Hematopoietic multipotent progenitor cell treated with erythropoietin and hydrocortisone succinate and interleukin-3 and kit ligand, for 15 days (in vitro differentiated cells): ENCODE measurements around the gene DENND1C.
"Not testable (repeated sequence)": the region's sequence is repeated elsewhere in the genome, so short reads cannot be mapped to it uniquely, and the experiment has no call there.

Experiments
- DNase-seq: peaks from one replicate; pipeline ENCODE4 v3.0.0-alpha.2; 2015; ENCODE audit warnings: low spot score

Gene DENND1C

GRCh38 chr19:6509118-6509971 is 27.8 kb upstream of the DENND1C start:
- no peak for DNase-seq

- DNase-seq = not testable (repeated sequence)
Observed at GRCh38 chr19:6508028-6508771, 26.6 kb upstream of the DENND1C start.

DNA sequence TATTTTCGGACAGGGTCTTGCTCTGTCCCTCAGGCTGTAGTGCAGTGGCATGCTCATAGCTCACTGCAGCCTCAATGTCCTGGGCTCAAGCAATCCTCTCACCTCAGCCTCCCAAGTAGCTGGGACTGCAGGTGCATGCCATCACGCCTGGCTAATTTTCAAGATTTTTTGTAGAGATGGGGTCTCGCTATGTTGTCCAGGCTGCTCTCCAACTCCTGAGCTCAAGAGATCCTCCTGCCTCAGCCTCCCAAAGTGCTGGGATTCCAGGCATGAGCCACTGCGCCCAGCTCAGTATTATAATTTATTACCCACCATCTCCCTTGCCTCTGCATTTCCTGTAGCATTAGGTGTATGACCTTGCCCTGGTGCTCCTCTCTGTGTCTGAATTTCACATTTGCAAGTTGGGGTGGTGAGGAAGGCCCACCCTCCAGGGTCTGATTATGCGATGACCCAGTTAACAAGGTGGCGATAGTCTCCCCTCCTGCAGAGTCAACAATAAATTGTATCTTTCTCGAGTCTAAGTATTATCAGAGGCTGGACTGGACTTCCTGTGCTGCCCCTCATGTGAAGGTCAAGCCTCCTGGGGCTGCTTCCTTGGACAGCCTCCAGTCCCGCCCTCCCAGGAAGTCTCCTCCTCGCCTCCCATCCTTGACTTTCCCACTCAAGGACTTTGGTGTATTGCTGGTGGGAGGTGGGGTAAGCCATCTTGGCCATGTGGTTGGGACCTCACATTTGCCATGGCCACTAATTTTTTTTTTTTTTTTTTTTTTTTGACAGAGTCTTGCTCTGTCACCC is 22.0 kb upstream of the DENND1C start:
- no peak for DNase-seq

DNA sequence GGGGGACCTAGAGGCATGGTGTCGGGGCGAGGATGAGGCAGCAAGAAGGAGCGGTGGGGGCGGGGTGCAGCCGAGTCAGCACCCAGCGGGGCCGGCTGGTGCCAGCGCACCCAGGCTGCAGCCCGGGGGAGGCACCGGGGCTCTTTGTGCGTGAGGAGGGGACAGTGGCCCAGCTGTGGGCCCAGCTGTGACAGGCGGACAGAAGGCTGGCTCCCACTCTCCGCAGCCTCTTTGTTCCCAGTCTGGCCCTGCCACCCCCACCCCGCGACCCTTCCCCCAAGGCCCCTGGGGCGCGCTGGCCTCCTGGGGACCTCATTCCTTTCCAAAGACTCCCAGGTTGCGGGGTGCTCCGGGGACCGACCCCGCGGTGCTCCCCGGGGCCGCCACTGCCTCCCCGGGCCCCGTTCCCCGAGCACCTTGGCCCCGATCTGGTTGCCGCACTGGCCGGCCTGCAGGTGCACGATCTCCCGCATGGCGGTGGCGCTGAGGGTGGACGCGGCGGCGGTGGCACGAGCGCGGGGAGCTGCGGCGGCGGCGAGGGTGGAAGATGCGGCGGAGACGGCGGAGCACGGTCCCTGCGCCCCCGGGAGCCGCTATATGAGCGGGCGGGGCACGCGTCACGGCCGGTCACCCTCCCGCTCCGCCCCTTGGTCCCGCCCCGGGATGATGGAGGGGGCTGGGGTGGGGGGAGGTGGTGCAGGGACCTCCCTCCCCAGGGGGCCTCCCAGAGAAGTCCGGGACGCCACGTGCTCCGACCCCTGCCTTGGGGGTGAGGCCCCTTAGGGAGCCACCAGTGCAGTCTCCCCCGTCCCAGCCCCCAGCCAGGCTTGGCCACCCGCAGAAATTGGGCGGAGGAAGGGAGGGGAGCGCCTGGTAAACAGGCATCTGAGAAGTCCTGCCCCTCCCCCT is 20.4 kb upstream of the DENND1C start, which contains the start of gene TUBB4A:
TUBB4A (minus strand) TSS at position 570 of the 909 bp plus-strand sequence; CDS start at position 473, 97 bp downstream.
- DNase-seq = no peak

DNA sequence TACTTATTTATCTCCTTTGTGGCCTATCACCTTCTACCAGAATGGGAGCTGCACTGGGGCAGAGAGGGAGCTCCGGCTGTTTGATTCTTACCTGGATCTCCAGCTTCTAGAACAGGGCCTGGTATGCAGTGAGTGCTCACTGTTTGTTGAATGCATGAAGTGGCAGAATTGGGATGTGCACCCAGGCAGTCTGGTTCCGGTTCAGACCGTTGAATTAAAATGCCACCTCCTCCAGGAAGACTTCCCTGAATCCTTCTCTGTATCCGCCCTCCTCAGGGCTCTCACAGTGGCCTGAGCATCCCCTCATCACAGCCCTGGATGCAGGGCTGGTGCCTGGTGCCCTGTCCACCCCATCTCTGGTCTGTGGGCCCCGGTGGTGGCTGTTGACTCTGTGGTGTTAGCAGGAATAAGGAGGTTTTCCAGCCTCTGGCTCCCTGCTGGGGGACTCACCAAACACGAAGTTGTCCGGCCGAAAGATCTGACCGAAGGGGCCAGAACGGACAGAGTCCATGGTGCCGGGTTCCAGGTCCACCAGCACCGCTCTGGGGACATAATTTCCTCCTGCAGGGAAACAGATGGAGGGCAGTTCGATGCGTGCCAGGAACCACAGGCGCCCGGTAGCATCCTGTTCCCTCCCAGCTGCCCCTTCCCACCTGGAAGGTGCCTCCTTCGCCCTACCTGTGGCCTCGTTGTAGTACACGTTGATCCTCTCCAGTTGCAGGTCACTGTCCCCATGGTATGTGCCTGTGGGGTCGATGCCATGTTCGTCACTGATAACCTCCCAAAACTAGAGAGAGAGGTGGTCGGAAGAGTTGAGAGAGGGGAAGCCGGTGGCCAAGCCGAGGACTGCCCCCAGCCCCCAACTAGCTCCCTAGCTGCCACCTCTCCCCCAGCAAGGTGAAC is 19.5 kb upstream of the DENND1C start:
- no peak for DNase-seq

- no peak for DNase-seq
Observed at GRCh38 chr19:6499052-6499790, 17.6 kb upstream of the DENND1C start.

DNA sequence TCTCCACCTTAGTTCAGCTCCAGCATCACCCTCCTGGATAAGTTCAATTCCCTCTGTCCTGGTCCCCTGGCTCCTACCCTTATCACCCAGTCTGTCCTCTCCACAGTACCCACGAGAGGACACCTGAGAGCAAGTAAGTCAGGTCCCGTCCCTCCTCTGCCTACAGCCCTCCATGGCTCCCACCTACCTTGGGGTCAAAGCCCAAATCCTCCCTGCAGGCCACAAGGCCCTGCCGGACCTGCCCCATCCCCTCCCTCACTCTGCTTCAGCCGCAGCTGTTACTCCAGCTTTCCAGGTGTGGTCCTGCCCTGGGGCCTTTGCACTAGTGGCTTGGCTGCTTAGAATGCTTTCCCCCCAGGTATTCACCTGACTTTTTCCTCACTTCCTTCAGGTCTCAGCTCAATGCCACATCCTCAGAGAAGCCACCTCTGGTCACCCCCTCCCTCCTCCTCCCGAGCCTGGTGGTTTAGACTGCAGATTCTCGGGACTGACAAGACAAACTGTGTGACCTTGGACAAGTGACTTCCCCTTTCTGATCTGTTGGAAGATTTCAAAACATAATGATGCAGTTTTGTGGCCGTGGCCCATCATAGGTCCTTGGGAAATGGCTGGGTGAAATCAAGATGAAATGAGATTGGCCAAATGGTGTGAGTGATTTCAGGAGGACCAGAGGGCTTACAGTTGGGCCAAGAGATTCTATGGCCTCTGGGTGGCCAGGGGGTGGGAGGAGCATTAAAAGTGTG is 16.9 kb upstream of the DENND1C start:
- no peak for DNase-seq

DNA sequence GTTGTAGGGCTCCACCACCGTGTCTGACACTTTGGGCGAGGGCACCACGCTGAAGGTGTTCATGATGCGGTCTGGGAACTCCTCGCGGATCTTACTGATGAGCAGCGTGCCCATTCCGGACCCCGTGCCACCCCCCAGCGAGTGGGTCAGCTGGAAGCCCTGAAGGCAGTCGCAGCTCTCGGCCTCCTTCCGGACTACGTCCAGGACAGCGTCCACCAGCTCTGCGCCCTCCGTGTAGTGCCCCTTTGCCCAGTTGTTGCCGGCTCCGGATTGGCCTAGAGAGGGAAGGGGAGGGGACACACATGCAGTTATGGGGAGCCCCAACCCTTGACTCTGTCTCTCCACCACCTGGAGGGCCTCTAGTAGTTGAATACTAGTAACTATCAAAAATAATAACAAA is 14.4 kb upstream of the DENND1C start:
- DNase-seq = no peak

- DNase-seq = no peak
Observed at GRCh38 chr19:6494438-6495036, 12.9 kb upstream of the DENND1C start.

DNA sequence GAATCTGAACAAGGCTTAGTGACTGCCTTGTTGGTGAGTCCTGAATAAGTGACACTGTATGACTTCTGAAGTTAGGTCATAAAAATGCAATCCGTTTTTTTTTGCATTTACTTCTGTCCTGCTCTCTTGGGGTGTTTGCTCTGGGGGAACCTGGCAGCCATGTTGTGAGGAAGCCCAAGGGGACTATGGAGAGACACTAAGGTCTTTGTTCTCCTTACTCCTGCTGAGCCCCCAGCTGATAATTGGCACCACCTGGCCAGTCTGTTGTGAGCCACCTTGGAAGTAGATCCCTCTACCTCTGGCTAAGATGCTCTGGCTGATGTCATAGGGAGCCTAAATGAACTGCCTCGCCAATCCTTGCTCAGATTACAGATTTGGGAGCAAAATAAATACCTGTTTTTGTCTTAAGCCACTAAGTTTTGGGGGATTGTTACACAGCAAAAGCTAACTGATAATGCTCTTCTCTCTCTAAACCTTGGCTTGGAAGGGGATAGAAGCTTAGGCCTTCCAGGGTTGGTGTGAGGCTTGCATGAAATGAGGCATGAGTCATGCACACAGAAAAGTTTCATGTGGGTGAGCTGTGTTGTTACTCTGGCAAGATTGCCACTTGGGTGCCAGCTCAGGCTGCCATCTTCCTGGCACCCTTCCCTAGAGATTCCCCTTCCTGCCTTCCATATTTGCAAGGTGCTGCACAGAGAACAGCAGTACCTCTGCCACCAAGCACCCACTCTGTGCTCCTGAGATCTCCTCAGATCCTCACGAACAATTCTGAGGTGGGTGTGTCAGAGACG is 10.4 kb upstream of the DENND1C start:
- no peak for DNase-seq

GRCh38 chr19:6490134-6490533 is 8.5 kb upstream of the DENND1C start:
- no peak for DNase-seq

DNA sequence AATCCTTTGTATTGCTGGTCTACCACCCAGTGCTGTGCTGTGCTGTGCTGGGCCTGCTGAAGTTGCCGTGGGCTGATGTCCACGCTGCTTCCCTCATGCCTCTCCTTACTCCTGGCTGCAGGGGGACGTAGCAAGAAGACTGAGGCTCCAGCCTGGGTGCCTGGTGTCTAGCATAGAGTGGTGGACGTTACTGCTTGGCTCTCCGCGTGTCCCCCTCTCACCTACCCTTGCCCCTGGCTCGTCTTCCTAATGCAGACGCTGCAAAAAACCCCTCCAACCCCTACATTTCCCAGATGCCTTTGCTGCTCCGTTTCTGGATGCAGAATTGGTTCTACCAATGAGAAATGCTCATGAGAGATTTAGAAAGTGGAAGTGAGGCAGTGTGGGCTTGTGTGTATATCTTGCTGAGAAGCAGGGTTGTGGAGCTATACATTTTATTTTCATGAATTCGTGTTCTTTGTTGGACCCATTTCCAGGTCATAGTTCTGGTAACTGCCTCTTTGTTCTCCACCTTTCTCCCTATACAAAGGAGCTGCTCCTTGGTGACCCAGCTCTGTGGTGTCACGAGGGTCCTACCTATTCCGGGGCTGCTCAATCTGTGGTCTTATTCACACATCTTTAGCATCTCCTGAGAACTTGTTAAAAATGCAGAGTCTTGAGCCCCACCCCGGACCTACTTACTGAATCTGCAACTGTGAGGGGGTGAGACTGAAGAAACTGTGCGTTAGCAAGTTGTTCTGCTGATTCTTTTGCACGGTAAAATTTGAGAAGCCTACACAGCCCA is 7.9 kb upstream of the DENND1C start:
- no peak for DNase-seq

GRCh38 chr19:6484831-6485230 is 3.2 kb upstream of the DENND1C start:
- DNase-seq = no peak

GRCh38 chr19:6484230-6484629 is 2.6 kb upstream of the DENND1C start:
- no peak for DNase-seq

DNA sequence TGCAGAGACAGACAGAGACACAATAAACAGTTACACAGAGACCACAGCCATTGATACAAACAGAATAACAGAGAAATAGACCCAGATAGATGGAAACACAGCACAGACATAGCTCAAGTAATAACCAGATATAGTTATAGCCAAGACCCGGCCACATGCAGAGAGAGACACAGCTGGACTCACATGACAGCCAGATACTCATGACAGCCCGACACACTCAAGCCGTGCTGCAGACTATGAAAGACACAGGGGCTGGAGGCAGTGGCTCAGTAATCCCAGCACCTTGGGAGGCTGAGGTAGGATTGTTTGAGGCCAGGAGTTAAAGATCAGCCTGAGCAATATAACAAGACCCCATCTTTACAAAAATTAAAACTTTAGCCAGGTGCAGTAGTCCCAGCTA is 1.6 kb upstream of the DENND1C start:
- DNase-seq = no peak

DNA sequence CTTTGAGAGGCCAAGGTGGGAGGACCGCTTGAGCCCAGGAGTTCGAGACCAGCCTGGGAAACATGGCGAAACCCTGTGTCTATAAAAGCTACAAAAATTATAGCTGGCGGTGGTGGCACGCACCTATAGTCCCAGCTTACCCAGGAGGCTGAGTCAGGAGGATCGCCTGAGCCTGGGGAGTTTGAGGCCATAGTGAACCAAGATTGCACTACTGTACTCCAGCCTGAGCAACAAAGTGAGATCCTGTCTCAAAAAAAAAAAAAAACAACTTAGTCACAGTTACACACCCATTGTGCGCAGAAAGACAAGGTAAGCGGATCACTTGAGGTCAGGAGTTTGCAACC is 728 bp upstream of the DENND1C start:
- no peak for DNase-seq

DNA sequence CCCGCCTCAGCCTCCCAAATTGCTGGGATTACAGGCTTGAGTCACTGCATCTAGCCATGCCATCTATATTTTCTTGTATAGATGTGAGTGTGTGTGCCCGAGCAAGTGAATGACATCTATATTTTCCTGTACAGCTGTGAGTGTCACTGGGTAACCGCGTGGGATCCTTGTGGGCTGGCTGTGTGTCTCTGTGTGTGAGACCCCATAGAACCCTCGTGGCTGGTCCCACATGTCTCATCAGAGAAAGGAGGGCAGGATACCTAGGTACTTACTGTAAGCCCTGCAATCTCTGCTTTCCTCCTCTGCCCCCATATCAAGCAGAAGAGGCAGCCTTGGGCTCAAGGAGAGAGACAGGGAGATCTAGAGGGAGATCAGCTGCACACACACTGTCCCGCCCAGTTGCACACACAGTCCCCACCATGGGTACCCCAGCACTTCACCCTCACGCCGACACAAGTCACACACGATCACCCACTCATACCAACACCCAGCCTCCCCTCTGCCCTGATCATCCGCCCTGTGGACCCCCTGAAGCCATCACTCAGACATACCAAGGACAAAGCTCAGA is 655 bp downstream of the DENND1C start:
- no peak for DNase-seq
